Keratinocyte (primary cell): ENCODE data around the gene CXCR4.

Experiments
- EZH2 ChIP-seq: IDR thresholded peaks from one replicate; pipeline ENCODE4 v1.6.1; 2012; ENCODE audit warnings: inconsistent platforms, mild to moderate bottlenecking, low read length, moderate library complexity
- TF ChIP-seq, protein P1 (sequence below), 3 experiments: IDR thresholded peaks in 1 of 3; conservative IDR thresholded peaks in 1 of 3; optimal IDR thresholded peaks in 1 of 3; 2 replicates in 2 of 3; 3 replicates in 1 of 3; pipeline versions ENCODE3 to v1.5.1; 2011; ENCODE audit warnings: low read length in 3 of 3, mild to moderate bottlenecking in 3 of 3, moderate library complexity in 2 of 3, control low read depth in 1 of 3, inconsistent platforms in 1 of 3; ENCODE audit not compliant: insufficient read depth in 2 of 3; ENCODE audit errors: extremely low read depth in 1 of 3

GRCh38 chr2:136133176-136133575 lies 15.2 kb upstream of the CXCR4 start:
- TF ChIP-seq, protein P1, sequence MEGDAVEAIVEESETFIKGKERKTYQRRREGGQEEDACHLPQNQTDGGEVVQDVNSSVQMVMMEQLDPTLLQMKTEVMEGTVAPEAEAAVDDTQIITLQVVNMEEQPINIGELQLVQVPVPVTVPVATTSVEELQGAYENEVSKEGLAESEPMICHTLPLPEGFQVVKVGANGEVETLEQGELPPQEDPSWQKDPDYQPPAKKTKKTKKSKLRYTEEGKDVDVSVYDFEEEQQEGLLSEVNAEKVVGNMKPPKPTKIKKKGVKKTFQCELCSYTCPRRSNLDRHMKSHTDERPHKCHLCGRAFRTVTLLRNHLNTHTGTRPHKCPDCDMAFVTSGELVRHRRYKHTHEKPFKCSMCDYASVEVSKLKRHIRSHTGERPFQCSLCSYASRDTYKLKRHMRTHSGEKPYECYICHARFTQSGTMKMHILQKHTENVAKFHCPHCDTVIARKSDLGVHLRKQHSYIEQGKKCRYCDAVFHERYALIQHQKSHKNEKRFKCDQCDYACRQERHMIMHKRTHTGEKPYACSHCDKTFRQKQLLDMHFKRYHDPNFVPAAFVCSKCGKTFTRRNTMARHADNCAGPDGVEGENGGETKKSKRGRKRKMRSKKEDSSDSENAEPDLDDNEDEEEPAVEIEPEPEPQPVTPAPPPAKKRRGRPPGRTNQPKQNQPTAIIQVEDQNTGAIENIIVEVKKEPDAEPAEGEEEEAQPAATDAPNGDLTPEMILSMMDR (optimal IDR thresholded peaks at IDR 0.05 in 1 of 3, IDR thresholded peaks at IDR 0.05 in 1 of 3, conservative IDR thresholded peaks at IDR 0.05 in 1 of 3; ENCODE audit: extremely low read depth in 1 of 3, insufficient read depth in 2 of 3, low read length in 3 of 3), result no peak
- no peak for TF ChIP-seq EZH2
